GM12878 (cell line): ENCODE measurements around the gene FBXL15. TPM values are rescaled to one million over a fixed set of nuclear protein-coding genes. Genes with fewer than 3 reads are reported as not detected.

ENCODE experiments used
- ATAC-seq: fragments of 200-7000 bp; cut with Tn5 transposase; 3 replicates; pipeline ENCODE4 v1.9.1; 2020; ENCODE audit warnings: mild to moderate bottlenecking, moderate library complexity
- BruUV-seq: library from RNA; stranded (reverse); fragments of 400-500 nt; replicated peaks from 2 replicates; lab custom pipeline; 2021; lab: Mats Ljungman, UMichigan
- CTCF ChIA-PET: fragments of 300-600 bp; sonication (Branson Sonifier 250); formaldehyde crosslinking; extraction: SDS; loops from one replicate; lab custom pipeline; 2021; ENCODE audit warnings: inconsistent platforms; lab: Yijun Ruan, JAX
- POLR2A ChIA-PET: fragments of 350-600 bp; formaldehyde crosslinking; extraction: SDS; loops from one replicate; lab custom pipeline; 2021; ENCODE audit warnings: inconsistent platforms; lab: Charles Lee
- RAD21 ChIA-PET: fragments of 300-600 bp; sonication (Branson Sonifier 250); formaldehyde crosslinking; loops from one replicate; lab custom pipeline; 2023; ENCODE audit warnings: antibody characterized with exemption; ENCODE audit not compliant: unreplicated experiment; lab: Charles Lee
- SMC1A ChIA-PET: fragments of 300-600 bp; sonication (Branson Sonifier 250); formaldehyde crosslinking; loops from one replicate; lab custom pipeline; 2023; ENCODE audit not compliant: unreplicated experiment, uncharacterized antibody; lab: Charles Lee
- DNase-seq: peaks from one replicate; pipeline ENCODE4 v3.0.0-alpha.2; 2011; ENCODE audit warnings: low read depth, low spot score
- FAIRE-seq: peaks from 3 replicates; lab custom pipeline; 2011; peaks lifted over from hg19 to GRCh38; lab: Jason Lieb, UNC
- H2AFZ ChIP-seq: 2 replicates; pipeline ENCODE4 v1.6.0; 2011; ENCODE audit warnings: low read depth, low read length, control low read depth; ENCODE audit not compliant: control insufficient read depth
- H3K27ac ChIP-seq: 2 replicates; pipeline ENCODE4 v1.5.1; 2011; ENCODE audit warnings: control low read depth; ENCODE audit not compliant: control insufficient read depth, insufficient read depth
- H3K27me3 ChIP-seq, 2 experiments: replicated peaks in 1 of 2; 2 replicates each; pipeline versions ENCODE4 v1.6.0 to v1.6.1; 2011; ENCODE audit warnings: low read length in 1 of 2; ENCODE audit not compliant: control insufficient read depth in 2 of 2, insufficient read depth in 2 of 2
- H3K36me3 ChIP-seq, 2 experiments: 2 replicates each; pipeline ENCODE4 v1.5.1; 2011; ENCODE audit warnings: low read length in 1 of 2; ENCODE audit not compliant: control insufficient read depth in 2 of 2, insufficient read depth in 2 of 2
- H3K4me1 ChIP-seq: 2 replicates; pipeline ENCODE4 v1.6.1; 2011; ENCODE audit warnings: mild to moderate bottlenecking, low read length, moderate library complexity, mixed read lengths; ENCODE audit not compliant: control insufficient read depth, insufficient read depth
- H3K4me2 ChIP-seq: 2 replicates; pipeline ENCODE4 v1.6.0; 2011; ENCODE audit warnings: control low read depth; ENCODE audit not compliant: control insufficient read depth, insufficient read depth
- H3K4me3 ChIP-seq: fragments of 200-600 bp; sonication (generic); 2 replicates; pipeline ENCODE4 v1.5.1; 2016
- H3K79me2 ChIP-seq: 2 replicates; pipeline ENCODE4 v1.6.0; 2011; ENCODE audit warnings: low read length; ENCODE audit not compliant: control insufficient read depth, insufficient read depth
- H3K9ac ChIP-seq: 2 replicates; pipeline ENCODE4 v1.8.0; 2011; ENCODE audit warnings: low read length, control low read depth, mixed read lengths; ENCODE audit not compliant: control insufficient read depth, insufficient read depth
- H3K9me3 ChIP-seq: replicated peaks from 3 replicates; pipeline ENCODE4 v1.5.1; 2011; ENCODE audit warnings: mild to moderate bottlenecking, low read length; ENCODE audit not compliant: control insufficient read depth, insufficient read depth
- H4K20me1 ChIP-seq: 2 replicates; pipeline ENCODE4 v1.6.0; 2011; ENCODE audit not compliant: control insufficient read depth, insufficient read depth
- BCL3 ChIP-seq: IDR thresholded peaks from 2 replicates; pipeline ENCODE4 v1.6.1; 2011; ENCODE audit warnings: borderline replicate concordance, low read depth, mild to moderate bottlenecking, moderate library complexity, low read length; ENCODE audit not compliant: insufficient read depth, poor library complexity, severe bottlenecking
- CBFB ChIP-seq: IDR thresholded peaks from 2 replicates; pipeline ENCODE4 v1.6.1; 2016; ENCODE audit warnings: antibody characterized with exemption, low read depth
- FOXM1 ChIP-seq: IDR thresholded peaks from 2 replicates; pipeline ENCODE4 v1.6.1; 2012; ENCODE audit warnings: low read depth, mild to moderate bottlenecking, inconsistent platforms, low read length, moderate library complexity
- JUNB ChIP-seq: IDR thresholded peaks from 2 replicates; pipeline ENCODE4 v1.6.1; 2016; ENCODE audit warnings: antibody characterized with exemption, mild to moderate bottlenecking
- KDM1A ChIP-seq: fragments of 200-600 bp; sonication (generic); IDR thresholded peaks from 2 replicates; pipeline ENCODE4 v1.6.1; 2016; ENCODE audit warnings: borderline replicate concordance
- KLF5 ChIP-seq: fragments of 450-650 bp; IDR thresholded peaks from 2 replicates; pipeline ENCODE4 v1.6.1; 2014; ENCODE audit warnings: mild to moderate bottlenecking; ENCODE audit not compliant: partially characterized antibody
- NFYA ChIP-seq: IDR thresholded peaks from 2 replicates; pipeline ENCODE4 v1.6.1; 2011; ENCODE audit warnings: low read depth, mild to moderate bottlenecking, low read length, improper control_type of control experiment, borderline replicate concordance
- POLR2A ChIP-seq: IDR thresholded peaks from 2 replicates; pipeline ENCODE4 v1.6.1; 2011; ENCODE audit warnings: low read depth, mild to moderate bottlenecking, low read length
- POLR2AphosphoS2 ChIP-seq: IDR thresholded peaks from 2 replicates; pipeline ENCODE4 v1.6.1; 2011; ENCODE audit warnings: low read depth, mild to moderate bottlenecking, low read length, improper control_type of control experiment, moderate library complexity
- REST ChIP-seq: IDR thresholded peaks from 2 replicates; pipeline ENCODE4 v1.6.1; 2012; ENCODE audit warnings: mild to moderate bottlenecking, low read depth, low read length
- RUNX3 ChIP-seq: IDR thresholded peaks from 2 replicates; pipeline ENCODE4 v1.6.1; 2012; ENCODE audit warnings: low read length, inconsistent platforms
- SIX5 ChIP-seq: IDR thresholded peaks from 2 replicates; pipeline ENCODE4 v1.6.1; 2011; ENCODE audit warnings: mild to moderate bottlenecking, low read depth, low read length, moderate library complexity; ENCODE audit not compliant: severe bottlenecking
- SKIL ChIP-seq: fragments of 450-650 bp; IDR thresholded peaks from 2 replicates; pipeline ENCODE4 v1.6.1; 2017; ENCODE audit warnings: mild to moderate bottlenecking, low read depth, inconsistent platforms; ENCODE audit not compliant: poor library complexity, severe bottlenecking
- SMAD5 ChIP-seq: IDR thresholded peaks from 2 replicates; pipeline ENCODE4 v1.6.1; 2016; ENCODE audit warnings: antibody characterized with exemption, low read depth
- YBX1 ChIP-seq: fragments of 450-650 bp; IDR thresholded peaks from 2 replicates; pipeline ENCODE4 v1.6.1; 2016; ENCODE audit warnings: antibody characterized with exemption
- YY1 ChIP-seq: IDR thresholded peaks from 2 replicates; pipeline ENCODE4 v1.6.1; 2011; ENCODE audit warnings: low read depth, mild to moderate bottlenecking, low read length
- ZSCAN29 ChIP-seq: fragments of 450-650 bp; IDR thresholded peaks from 2 replicates; pipeline ENCODE4 v1.6.1; 2017; ENCODE audit warnings: mild to moderate bottlenecking, moderate library complexity
- WGBS: methylation state at CpG from one replicate; pipeline ENCODE4 v1.1.6; 2016; ENCODE audit warnings: low lambda C conversion rate; ENCODE audit not compliant: insufficient replicate concordance, insufficient coverage; ENCODE audit errors: missing lambda C conversion rate; 5-methylcytosine and 5-hydroxymethylcytosine counted together
- in situ Hi-C: fragments of 300-500 bp; cut with MboI; formaldehyde crosslinking; loops from 9 replicates; pipeline ENCODE4 v1.14.3; 2018; ENCODE audit warnings: mixed read lengths
- intact Hi-C: fragments of 100-400 bp; cut with micrococcal nuclease; formaldehyde crosslinking; loops from one replicate; pipeline ENCODE4 v1.14.2; 2022; ENCODE audit not compliant: unreplicated experiment
- polyA plus RNA-seq, 11 experiments: library from polyadenylated mRNA; depleted of rRNA in 4 of 11; unstranded in 6 of 11; stranded (reverse) in 5 of 11; fragments of >200 nt; fragmentation: Nextera tagmentation in 4 of 11; fragmentation: Illumina TruSeq in 1 of 11; extraction: Ambion mirVana in 4 of 11; extraction: Trizol in 1 of 11; gene quantifications; 1 replicate in 1 of 11; 2 replicates in 10 of 11; pipeline versions ENCODE4 v1.2.1 to v1.2.3, GENCODE V29; 2011 to 2016; ENCODE audit warnings: inconsistent platforms in 2 of 11, missing spikeins in 2 of 11, low read depth in 1 of 11
- total RNA-seq, 4 experiments: library from RNA; depleted of rRNA in 3 of 4; stranded (reverse); fragments of >200 nt in 3 of 4; fragmentation: Illumina TruSeq in 1 of 4; extraction: Trizol in 1 of 4; gene quantifications; 2 replicates each; pipeline versions ENCODE4 v1.2.1 to v1.2.3, GENCODE V29; 2013 to 2021

Gene FBXL15
- total and polyA plus RNA-seq, 10 of the 15 experiments (the other 5 are each of a cell fraction or from before 2014, with no cell fraction given): 0.13 to 21.3 (median 7.9) TPM

GRCh38 chr10:102394801-102395399 lies 25.7 kb upstream of the FBXL15 start:
- no peak for FAIRE-seq
- peak overlapping the region; percentile 93 for H3K27ac ChIP-seq
- intact Hi-C loops: loop anchor here (1.0 to 10.0 kb wide), 6 partner anchors 26 to 250 kb away; partner anchors contain the start of genes SUFU and TRIM8
- peak overlapping the region; percentile 100 for H3K4me3 ChIP-seq
- in situ Hi-C loops: no loop called here
- no TSS peak for BruUV-seq
- peak; percentile 9 for ATAC-seq
- H3K79me2 ChIP-seq: peaks cover 53% of the 10 kb centered on the region
- ChIA-PET POLR2A (interaction anchor here (0.5 to 6.1 kb wide), 18 partner anchors 11 to 1141 kb away, joined by 3 to 44 read pairs (median 4); partner anchors contain the start of genes ACTR1A, C10orf95, CUEDC2 and FBXL15), SMC1A (interaction anchor here (0.6 to 3.8 kb wide), 4 partner anchors 11 to 205 kb away, joined by 3 to 23 read pairs (median 4); partner anchors contain the start of gene FBXL15), RAD21 (interaction anchor here (0.7 to 5.8 kb wide), 8 partner anchors 9 to 189 kb away, joined by 3 to 33 read pairs (median 3); partner anchors contain the start of genes C10orf95 and GBF1), CTCF (interaction anchor here (0.7 to 12.1 kb wide), 9 partner anchors 9 to 376 kb away, joined by 3 to 90 read pairs (median 16); partner anchors contain the start of gene FBXL15)
- H3K36me3 ChIP-seq: peaks cover 9 to 18% of the 10 kb centered on the region in 2 experiments
- H2AFZ ChIP-seq: peak overlapping the region; percentile 62
- no peaks in the 10 kb centered on the region for H4K20me1 ChIP-seq
- under 1% methylated on average over 35 of the region's 35 CpGs for WGBS
- peaks cover 21% of the 10 kb centered on the region for H3K4me1 ChIP-seq
- H3K9ac ChIP-seq: peak overlapping the region; percentile 99
- no peaks in the 10 kb centered on the region for H3K27me3 ChIP-seq
- peak overlapping the region; percentile 64 for H3K4me2 ChIP-seq
- no peaks in the 10 kb centered on the region; the same call in 2 of the 3 replicates for H3K9me3 ChIP-seq
- DNase-seq: no peak
- TF ChIP-seq KLF5 (no peak), NFYA (no peak), SKIL (no peak), KDM1A (no peak), BCL3 (peak; percentile 69), POLR2AphosphoS2 (no peak), SIX5 (no peak), REST (no peak), CBFB (peak; percentile 37; the same call in 1 of the 2 replicates), POLR2A (peak; percentile 65), RUNX3 (no peak), ZSCAN29 (0 out of 2 replicates have a peak, but pooled peaks have one; percentile 23), YY1 (no peak), FOXM1 (no peak), JUNB (no peak), SMAD5 (no peak), YBX1 (no peak)
